Measurements from ENCODE around the gene PAX9. TPM values are rescaled to one million over a fixed set of nuclear protein-coding genes. Genes with fewer than 3 reads are reported as not detected.

Gene PAX9
- polyA plus RNA-seq, 4 donors, result 0.03 to 0.04 TPM; not detected in 2

DNA sequence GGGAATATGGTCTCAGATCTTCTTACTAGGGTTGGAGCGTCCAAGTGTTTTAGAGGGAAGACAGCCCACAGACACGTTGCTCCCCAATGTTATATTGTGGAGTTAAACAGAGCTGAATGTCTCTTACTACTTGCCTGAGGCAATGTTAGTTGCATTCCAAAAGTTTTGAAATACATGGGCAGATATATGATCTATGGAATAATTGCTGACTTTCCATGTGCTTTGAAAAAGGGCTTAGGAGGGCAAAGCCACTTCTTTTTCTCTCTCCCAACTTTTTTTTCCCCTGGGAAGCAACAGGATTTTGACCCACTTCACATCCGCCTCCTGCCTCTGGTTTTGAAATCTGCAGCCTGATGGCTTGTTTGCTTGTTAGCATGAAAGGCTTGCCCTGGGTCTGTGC, 33.7 kb upstream of the PAX9 start:
- H3K9me3 ChIP-seq (ENCODE audit: control insufficient read depth in 2 of 2, insufficient read depth in 1 of 2, low read depth in 1 of 2, low read length in 1 of 2), result no peaks in the 10 kb centered on the region
- H3K27ac ChIP-seq (ENCODE audit: low read depth in 1 of 3, low read length in 2 of 3), result no peak overlapping the region
- 65 to 73% (median 70%) methylated on average over 3 of the region's 3 CpGs for WGBS, 3 donors
- H3K4me3 ChIP-seq (ENCODE audit: low read depth in 1 of 3, low read length in 3 of 3), result no peak overlapping the region
- FAIRE-seq (no peak), DNase-seq (no peak)
- no peaks in the 10 kb centered on the region for H3K4me1 ChIP-seq (ENCODE audit: control insufficient read depth in 3 of 3, insufficient read depth in 2 of 3, low read depth in 1 of 3, low read length in 2 of 3)
- no peaks in the 10 kb centered on the region for H3K36me3 ChIP-seq (ENCODE audit: control insufficient read depth in 3 of 3, insufficient read depth in 2 of 3, low read depth in 1 of 3, low read length in 3 of 3)
- peaks cover 0 to 1% (median 0%) of the 10 kb centered on the region in 3 donors for H3K27me3 ChIP-seq (ENCODE audit: control insufficient read depth in 3 of 3, insufficient read depth in 3 of 3, low read length in 3 of 3)

DNA sequence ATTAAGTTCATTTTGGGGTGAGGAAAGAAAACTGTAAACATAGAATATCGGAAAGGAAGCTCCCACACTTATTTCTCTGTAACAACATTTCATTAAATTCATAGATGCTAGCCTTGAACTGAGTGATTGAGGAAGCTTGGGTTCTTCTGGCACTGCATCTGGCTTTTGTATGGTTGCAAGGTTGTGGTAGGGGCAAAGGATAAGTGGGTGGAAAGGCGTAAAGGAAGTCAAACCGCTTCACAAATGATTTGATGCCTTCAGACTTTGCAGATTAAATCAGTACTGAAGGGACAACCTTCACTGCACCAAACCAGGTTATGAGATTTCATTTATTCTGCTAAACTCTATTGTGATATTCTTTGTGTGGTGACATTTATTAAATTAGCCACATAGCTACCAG, 28.1 kb upstream of the PAX9 start:
- FAIRE-seq, result no peak
- no peak for DNase-seq
- 74 to 89% (median 83%) methylated on average over 3 of the region's 3 CpGs for WGBS, 3 donors
- no peak overlapping the region for H3K4me3 ChIP-seq (ENCODE audit: low read depth in 1 of 3, low read length in 3 of 3)
- H3K9me3 ChIP-seq (ENCODE audit: control insufficient read depth in 2 of 2, insufficient read depth in 1 of 2, low read depth in 1 of 2, low read length in 1 of 2), result no peaks in the 10 kb centered on the region
- H3K27ac ChIP-seq (ENCODE audit: low read depth in 1 of 3, low read length in 2 of 3), result no peak overlapping the region
- no peaks in the 10 kb centered on the region for H3K36me3 ChIP-seq (ENCODE audit: control insufficient read depth in 3 of 3, insufficient read depth in 2 of 3, low read depth in 1 of 3, low read length in 3 of 3)
- no peaks in the 10 kb centered on the region for H3K27me3 ChIP-seq (ENCODE audit: control insufficient read depth in 3 of 3, insufficient read depth in 3 of 3, low read length in 3 of 3)
- H3K4me1 ChIP-seq (ENCODE audit: control insufficient read depth in 3 of 3, insufficient read depth in 2 of 3, low read depth in 1 of 3, low read length in 2 of 3), result no peaks in the 10 kb centered on the region

GRCh38 chr14:36646664-36647416, 14.8 kb upstream of the PAX9 start:
- peaks cover 7 to 65% (median 27%) of the 10 kb centered on the region in 3 donors for H3K27me3 ChIP-seq (ENCODE audit: control insufficient read depth in 3 of 3, insufficient read depth in 3 of 3, low read length in 3 of 3)
- 4 to 6% (median 5%) methylated on average over 50 to 55 of the region's 55 CpGs for WGBS, 3 donors
- H3K4me1 ChIP-seq (ENCODE audit: control insufficient read depth in 3 of 3, insufficient read depth in 2 of 3, low read depth in 1 of 3, low read length in 2 of 3), result peaks cover 0 to 9% (median 0%) of the 10 kb centered on the region in 3 donors
- H3K9me3 ChIP-seq (ENCODE audit: control insufficient read depth in 2 of 2, insufficient read depth in 1 of 2, low read depth in 1 of 2, low read length in 1 of 2), result no peaks in the 10 kb centered on the region
- no peak overlapping the region for H3K27ac ChIP-seq (ENCODE audit: low read depth in 1 of 3, low read length in 2 of 3)
- H3K4me3 ChIP-seq (ENCODE audit: low read depth in 1 of 3, low read length in 3 of 3), result peak overlapping the region in 2 of 3 donors; percentile 12 to 45
- no peak for FAIRE-seq
- peak in 1 of 2 donors; percentile 7 for DNase-seq
- H3K36me3 ChIP-seq (ENCODE audit: control insufficient read depth in 3 of 3, insufficient read depth in 2 of 3, low read depth in 1 of 3, low read length in 3 of 3), result no peaks in the 10 kb centered on the region

DNA sequence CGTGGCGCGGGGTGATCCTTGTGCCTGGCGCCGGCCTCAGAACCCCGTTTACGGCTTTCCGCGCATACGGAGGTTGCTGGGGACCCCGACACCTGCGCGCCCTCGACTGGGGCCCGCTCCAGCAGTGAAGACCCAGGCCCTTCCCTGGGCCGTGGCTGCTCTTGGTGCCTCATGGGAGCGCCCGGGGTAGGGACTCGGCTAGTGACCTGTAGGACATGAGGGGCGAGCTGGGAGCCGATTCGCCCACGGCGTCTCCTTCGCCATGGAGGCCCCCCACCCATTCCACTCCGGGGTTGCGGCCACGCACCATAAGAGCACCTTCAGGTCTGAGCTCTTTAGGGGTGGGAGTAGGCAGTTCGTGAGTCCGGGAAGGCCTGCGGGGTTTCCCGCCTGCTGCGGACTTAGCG, 14.2 kb upstream of the PAX9 start:
- WGBS, 3 donors, result 3 to 6% (median 4%) methylated on average over 23 to 34 of the region's 34 CpGs
- H3K4me3 ChIP-seq (ENCODE audit: low read depth in 1 of 3, low read length in 3 of 3), result peak overlapping the region in 2 of 3 donors; percentile 12 to 45
- H3K27me3 ChIP-seq (ENCODE audit: control insufficient read depth in 3 of 3, insufficient read depth in 3 of 3, low read length in 3 of 3), result peaks cover 7 to 63% (median 27%) of the 10 kb centered on the region in 3 donors
- FAIRE-seq (no peak), DNase-seq (no peak)
- no peaks in the 10 kb centered on the region for H3K9me3 ChIP-seq (ENCODE audit: control insufficient read depth in 2 of 2, insufficient read depth in 1 of 2, low read depth in 1 of 2, low read length in 1 of 2)
- H3K4me1 ChIP-seq (ENCODE audit: control insufficient read depth in 3 of 3, insufficient read depth in 2 of 3, low read depth in 1 of 3, low read length in 2 of 3), result peaks cover 0 to 9% (median 0%) of the 10 kb centered on the region in 3 donors
- no peaks in the 10 kb centered on the region for H3K36me3 ChIP-seq (ENCODE audit: control insufficient read depth in 3 of 3, insufficient read depth in 2 of 3, low read depth in 1 of 3, low read length in 3 of 3)
- H3K27ac ChIP-seq (ENCODE audit: low read depth in 1 of 3, low read length in 2 of 3), result no peak overlapping the region

GRCh38 chr14:36647824-36648753, 13.6 kb upstream of the PAX9 start:
- DNase-seq, result peak; percentile 27 to 36
- H3K27me3 ChIP-seq (ENCODE audit: control insufficient read depth in 3 of 3, insufficient read depth in 3 of 3, low read length in 3 of 3), result peaks cover 7 to 70% (median 32%) of the 10 kb centered on the region in 3 donors
- H3K36me3 ChIP-seq (ENCODE audit: control insufficient read depth in 3 of 3, insufficient read depth in 2 of 3, low read depth in 1 of 3, low read length in 3 of 3), result no peaks in the 10 kb centered on the region
- H3K4me3 ChIP-seq (ENCODE audit: low read depth in 1 of 3, low read length in 3 of 3), result peak overlapping the region in 2 of 3 donors; percentile 2 to 45
- WGBS, 3 donors, result 3 to 5% (median 4%) methylated on average over 57 to 62 of the region's 62 CpGs
- peaks cover 0 to 9% (median 0%) of the 10 kb centered on the region in 3 donors for H3K4me1 ChIP-seq (ENCODE audit: control insufficient read depth in 3 of 3, insufficient read depth in 2 of 3, low read depth in 1 of 3, low read length in 2 of 3)
- FAIRE-seq, result no peak
- H3K9me3 ChIP-seq (ENCODE audit: control insufficient read depth in 2 of 2, insufficient read depth in 1 of 2, low read depth in 1 of 2, low read length in 1 of 2), result no peaks in the 10 kb centered on the region
- no peak overlapping the region for H3K27ac ChIP-seq (ENCODE audit: low read depth in 1 of 3, low read length in 2 of 3)

DNA sequence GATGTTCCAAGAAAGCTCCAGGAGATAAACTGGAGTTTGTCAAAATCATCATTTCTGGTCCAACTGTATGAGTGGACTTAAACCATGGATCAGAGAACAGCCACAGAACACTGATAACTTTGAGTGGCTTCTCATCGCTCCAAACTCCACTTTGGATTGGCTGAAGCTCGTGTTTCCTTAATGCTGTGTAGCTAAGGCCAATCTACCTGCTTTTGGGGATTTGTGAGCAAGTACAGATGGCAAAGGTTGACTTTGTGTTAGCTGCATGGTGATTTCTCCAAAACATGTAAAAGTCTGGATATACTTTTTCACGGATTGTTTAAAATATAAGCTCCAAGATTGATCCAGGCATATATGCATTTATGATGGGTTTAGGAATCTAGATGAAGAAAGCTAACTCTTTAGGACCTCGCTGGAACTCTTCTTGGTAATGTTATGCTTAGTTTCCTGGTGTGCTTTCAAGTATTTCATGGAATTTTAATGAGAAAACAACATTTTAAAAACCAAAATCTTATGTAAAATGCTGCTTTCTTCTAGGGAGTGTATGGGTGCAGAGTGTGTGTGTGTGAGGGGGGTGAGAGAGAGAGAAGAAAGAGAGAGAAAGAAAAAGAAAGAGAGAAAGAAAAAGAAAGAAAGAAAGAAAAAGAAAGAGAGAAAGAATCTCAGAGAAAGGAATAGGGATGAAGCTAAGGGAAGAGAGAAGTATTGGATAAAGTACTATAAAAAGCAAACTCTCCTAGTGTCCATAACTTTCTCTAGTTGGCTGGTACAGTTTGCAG, 11.6 kb upstream of the PAX9 start:
- DNase-seq (no peak), FAIRE-seq (no peak)
- Histone ChIP-seq H3K27ac (ENCODE audit: low read depth in 1 of 3, low read length in 2 of 3) (no peak overlapping the region), H3K27me3 (ENCODE audit: control insufficient read depth in 3 of 3, insufficient read depth in 3 of 3, low read length in 3 of 3) (peaks cover 12 to 82% (median 45%) of the 10 kb centered on the region in 3 donors), H3K4me3 (ENCODE audit: low read depth in 1 of 3, low read length in 3 of 3) (no peak overlapping the region), H3K4me1 (ENCODE audit: control insufficient read depth in 3 of 3, insufficient read depth in 2 of 3, low read depth in 1 of 3, low read length in 2 of 3) (peaks cover 0 to 9% (median 0%) of the 10 kb centered on the region in 3 donors), H3K9me3 (ENCODE audit: control insufficient read depth in 2 of 2, insufficient read depth in 1 of 2, low read depth in 1 of 2, low read length in 1 of 2) (no peaks in the 10 kb centered on the region), H3K36me3 (ENCODE audit: control insufficient read depth in 3 of 3, insufficient read depth in 2 of 3, low read depth in 1 of 3, low read length in 3 of 3) (no peaks in the 10 kb centered on the region)
- WGBS, 3 donors, result 9 to 13% (median 13%) methylated on average over 4 of the region's 4 CpGs

DNA sequence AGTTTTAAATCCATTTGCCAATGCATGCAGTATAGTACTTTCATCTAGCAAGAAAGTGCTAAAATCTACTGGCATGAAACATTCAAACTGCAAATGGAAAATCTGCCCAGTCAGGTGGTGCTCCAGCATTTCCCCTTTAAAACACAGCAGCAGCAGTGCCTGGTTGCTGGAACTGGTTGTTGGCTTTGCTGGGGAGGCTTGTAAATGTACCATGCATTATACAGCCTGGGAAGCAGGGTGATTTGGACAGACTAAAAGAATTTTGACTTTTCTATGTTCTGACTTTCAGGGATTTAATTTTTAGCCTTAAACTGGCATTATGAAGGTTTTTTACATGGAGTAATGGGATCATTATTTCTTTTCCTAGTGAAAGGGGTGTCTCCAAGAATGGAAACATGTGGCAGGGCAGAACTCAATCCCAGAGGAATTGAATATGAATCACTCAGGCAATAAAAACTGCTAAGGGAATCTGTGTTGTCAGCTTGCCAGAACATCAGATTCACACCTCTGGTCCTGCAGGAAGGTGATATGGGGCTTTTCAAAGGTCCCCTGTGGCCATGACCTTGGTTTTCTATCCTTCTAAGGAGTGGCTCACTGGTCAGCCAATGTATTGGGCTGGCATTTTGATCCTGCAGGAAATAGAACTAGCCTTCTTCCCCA, 9.0 kb upstream of the PAX9 start:
- no peak overlapping the region for H3K27ac ChIP-seq (ENCODE audit: low read depth in 1 of 3, low read length in 2 of 3)
- FAIRE-seq, result no peak
- H3K27me3 ChIP-seq (ENCODE audit: control insufficient read depth in 3 of 3, insufficient read depth in 3 of 3, low read length in 3 of 3), result peaks cover 16 to 82% (median 55%) of the 10 kb centered on the region in 3 donors
- H3K9me3 ChIP-seq (ENCODE audit: control insufficient read depth in 2 of 2, insufficient read depth in 1 of 2, low read depth in 1 of 2, low read length in 1 of 2), result peaks cover 0 to 8% of the 10 kb centered on the region in 2 donors
- no peaks in the 10 kb centered on the region for H3K36me3 ChIP-seq (ENCODE audit: control insufficient read depth in 3 of 3, insufficient read depth in 2 of 3, low read depth in 1 of 3, low read length in 3 of 3)
- H3K4me3 ChIP-seq (ENCODE audit: low read depth in 1 of 3, low read length in 3 of 3), result no peak overlapping the region
- peaks cover 0 to 7% (median 5%) of the 10 kb centered on the region in 3 donors for H3K4me1 ChIP-seq (ENCODE audit: control insufficient read depth in 3 of 3, insufficient read depth in 2 of 3, low read depth in 1 of 3, low read length in 2 of 3)
- DNase-seq, result no peak

Data from small intestine (tissue), 7 donors.